Measurements from ENCODE around the gene RMI1. TPM values are rescaled to one million over a fixed set of nuclear protein-coding genes. Genes with fewer than 3 reads are reported as not detected.

The RMI1 gene
- total RNA-seq = 0.58 and 1.9 TPM in 2 replicates

DNA sequence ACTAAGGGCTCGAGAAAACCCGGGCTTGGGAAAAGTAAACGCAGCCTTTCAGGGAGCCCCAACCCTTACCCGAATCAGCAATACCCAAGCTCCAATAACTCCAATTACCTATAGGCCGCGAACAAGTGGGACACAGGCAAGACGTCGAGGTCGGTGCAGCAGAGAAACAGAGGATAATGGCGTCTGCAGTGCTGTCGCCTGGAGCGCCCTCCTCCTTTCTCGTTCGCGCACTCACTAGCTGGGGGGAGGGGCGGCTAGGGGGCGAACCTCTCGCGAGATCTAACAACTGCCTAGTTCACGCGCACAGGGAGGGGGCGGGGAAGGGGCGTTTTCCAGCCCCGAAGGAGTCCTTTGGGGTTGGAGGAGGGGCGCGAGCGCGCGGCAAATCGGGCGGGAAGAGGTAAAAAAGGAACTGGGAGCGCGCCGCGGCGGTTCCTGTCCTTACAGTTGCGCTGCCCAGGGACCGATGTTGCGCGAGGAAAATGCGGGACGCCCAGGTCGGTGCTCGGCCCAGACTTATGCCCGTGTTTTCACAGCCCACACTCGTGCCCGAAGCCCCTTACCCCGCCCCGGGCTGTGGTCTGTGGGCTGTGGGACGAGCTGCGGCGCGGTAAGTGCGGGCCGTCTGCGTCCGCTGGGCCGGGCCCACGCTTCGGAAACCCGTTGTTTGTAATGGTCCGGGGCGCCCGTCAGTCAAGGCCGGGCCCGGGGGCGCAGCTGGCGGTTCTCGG, at the start of gene RMI1:
Gene RMI1, plus strand, starts transcription at position 411 of the 731 bp plus-strand sequence. CDS start 20,182 bp downstream, outside the sequence.

GRCh38 chr9:83979812-83980394, 702 bp upstream of the RMI1 start, which contains the start of gene HNRNPK:
HNRNPK (minus strand) TSS chr9:83980215; CDS start chr9:83978252, 1,963 bp downstream.

Other genes starting within 250 kb of the RMI1 start
- 0.29 and 1.4 TPM in 2 replicates for gene GKAP1, start 163.0 kb upstream of the RMI1 start, total RNA-seq
- 0.58 and 1.4 TPM in 2 replicates for gene KIF27, start 59.4 kb upstream of the RMI1 start, total RNA-seq
- 570 and 620 TPM in 2 replicates for gene HNRNPK, start 590 bp upstream of the RMI1 start, total RNA-seq

All from myometrial cell (primary cell).